Stimulated activated CD4-positive, alpha-beta T cell treated with anti-CD3 and anti-CD28 coated beads, Interleukin-1b, Interleukin-23, amount 100 ng/mL, for 1 hour (primary cell): ENCODE data around the gene TEX19.
"Not testable (repeated sequence)": the region's sequence is repeated elsewhere in the genome, so short reads cannot be mapped to it uniquely, and the experiment has no call there.

Source experiments
- DNase-seq, 2 donors: peaks; one replicate each; pipeline ENCODE4 v3.0.0-alpha.2; 2020; ENCODE audit warnings: low read depth in 2 of 2

The TEX19 gene

DNA sequence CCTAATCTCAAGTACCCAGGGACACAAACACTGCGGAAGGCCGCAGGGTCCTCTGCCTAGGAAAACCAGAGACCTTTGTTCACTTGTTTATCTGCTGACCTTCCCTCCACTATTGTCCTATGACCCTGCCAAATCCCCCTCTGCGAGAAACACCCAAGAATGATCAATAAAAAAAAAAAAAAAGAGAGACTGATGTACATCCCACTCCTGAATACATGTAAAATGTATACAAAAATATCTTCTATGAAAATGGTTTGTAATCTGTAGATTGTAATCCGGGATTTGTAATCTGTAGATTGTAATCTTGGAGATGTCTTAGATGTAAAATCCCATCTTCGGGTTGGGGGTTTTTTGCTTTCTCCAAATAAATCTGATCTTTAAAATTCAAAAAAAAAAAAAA, 18.2 kb downstream of the TEX19 start:
- DNase-seq, result not testable (repeated sequence)

DNA sequence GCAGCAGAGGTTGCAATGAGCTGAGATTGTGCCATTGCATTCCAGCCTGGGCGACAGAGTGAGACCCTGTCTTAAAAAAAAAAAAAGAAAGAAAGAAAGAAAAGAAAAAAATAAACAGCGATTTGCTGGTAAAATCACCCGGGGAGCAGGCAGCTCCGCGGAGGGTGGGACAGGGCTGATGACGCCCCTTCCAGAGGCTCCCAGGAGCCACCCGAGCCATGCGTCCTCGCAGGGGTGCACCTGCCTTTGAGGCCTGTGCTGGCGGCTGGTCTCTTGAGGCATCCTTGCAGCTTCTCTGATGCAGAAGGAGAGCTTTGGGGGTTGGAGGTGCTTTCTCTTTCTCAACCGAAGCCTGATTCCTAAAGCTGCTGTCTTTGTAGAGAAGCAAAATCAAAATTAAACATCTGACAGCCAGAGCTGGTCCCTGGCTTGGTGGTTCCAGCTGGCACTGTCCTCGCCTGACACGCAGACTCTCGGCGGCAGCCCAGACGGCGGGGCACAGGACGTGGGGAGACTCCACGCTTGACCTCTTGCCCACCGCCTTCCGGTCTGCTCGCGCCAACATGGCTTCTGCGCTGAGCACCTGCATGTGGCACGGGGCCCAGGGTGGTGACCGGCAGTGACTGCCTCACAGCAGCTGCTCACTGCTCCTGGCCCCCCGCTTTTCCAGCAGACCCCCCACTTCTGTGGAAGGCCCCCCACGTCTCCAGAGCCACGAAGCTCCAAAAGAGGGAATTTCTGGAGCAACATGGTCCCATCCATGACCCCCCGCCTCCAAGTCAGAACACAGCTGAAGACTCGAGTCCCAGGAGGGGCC, 19.1 kb downstream of the TEX19 start:
- no peak for DNase-seq

DNA sequence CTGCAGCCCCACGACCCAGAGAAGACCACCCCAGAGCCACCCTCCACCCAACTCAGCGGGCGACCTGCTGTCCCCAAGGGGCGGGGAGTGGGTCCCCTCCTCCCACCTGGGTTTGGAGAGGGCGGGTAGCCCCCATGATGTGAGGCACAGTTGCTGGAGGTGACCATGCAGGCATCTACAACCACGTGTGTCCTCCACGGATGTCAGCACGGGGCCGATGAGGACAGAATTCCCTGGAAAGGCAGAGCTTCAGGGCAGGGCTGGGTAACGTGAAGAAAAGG, 19.6 kb downstream of the TEX19 start:
- DNase-seq, result no peak

DNA sequence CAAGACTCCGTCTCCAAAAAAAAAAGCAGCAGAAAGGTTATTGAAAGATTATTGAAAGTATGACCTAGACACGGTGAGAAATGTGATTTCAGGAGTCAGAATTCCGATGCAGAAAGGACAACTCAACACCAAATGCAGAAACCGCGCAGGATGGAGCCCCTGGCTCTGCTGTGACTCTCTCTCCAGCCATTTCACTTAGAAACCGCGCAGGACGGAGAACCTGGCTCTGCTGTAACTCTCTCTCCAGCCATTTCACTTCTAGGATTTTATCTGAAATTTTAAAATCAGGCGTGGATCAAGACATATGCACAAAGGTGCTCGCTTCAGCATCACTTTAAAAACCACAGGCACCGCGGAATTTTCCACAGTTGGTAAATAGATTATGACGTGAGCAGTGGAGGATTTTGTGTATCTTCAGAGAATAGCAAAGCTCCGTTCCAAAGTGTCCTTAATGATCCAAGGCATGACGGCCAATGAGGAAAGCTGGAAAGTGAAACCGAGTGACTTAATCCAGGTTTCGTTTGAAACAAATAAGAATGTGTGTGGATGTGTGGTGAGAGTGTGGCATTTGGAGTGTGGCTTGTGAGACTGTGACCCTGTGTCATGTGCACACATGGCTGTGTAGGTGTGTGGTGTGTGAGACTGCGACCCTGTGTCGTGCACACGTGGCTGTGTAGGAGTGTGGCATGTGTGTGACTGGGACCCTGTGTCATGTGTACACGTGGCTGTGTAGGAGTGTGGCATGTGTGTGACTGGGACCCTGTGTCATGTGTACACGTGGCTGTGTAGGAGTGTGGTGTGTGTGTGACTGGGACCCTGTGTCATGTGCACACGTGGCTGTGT, 22.0 kb downstream of the TEX19 start:
- DNase-seq, result no peak

DNA sequence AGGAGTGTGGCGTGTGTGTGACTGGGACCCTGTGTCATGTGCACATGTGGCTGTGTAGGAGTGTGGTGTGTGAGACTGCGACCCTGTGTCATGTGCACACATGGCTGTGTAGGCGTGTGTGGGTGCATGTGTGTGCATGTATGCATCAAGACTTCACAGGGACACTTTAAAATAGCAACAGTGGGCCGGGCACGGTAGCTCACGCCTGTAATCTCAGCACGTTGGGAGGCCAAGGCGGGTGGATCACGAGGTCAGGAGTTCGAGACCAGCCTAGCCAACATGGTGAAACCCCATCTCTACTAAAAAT, 22.6 kb downstream of the TEX19 start:
- not testable (repeated sequence) for DNase-seq

DNA sequence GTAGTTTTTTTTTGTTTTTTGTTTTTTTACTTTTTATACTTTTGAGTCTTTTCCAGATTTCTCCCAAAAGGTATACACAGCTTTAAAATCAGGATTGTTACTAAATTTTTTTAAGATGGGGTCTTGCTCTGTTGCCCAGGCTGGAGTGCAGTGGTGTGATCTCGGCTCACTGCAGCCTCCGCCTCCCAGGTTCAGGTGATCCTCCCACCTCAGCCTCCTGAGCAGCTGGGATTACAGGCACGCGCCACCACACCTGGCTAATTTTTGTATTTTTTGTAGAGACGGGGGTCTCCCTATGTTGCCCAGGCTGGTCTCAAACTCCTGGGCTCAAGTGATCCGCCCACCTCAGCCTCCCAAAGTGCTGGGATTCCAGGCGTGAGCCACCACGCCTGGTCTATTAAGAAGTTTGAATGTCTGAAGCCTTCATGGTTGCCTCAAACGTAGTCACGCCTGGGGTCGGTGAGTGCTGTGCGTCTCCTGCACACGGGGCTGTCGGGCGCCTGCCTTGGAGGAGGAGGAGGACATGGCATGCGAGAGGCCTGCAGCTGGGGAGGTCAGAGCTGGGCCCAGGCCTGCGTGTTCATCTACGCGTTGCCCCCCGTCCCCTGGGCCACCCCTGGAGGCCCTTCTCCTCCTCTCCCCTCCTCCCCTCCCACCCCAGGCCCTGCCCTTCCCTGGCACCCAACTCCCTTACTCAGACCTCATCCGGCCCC, 23.3 kb downstream of the TEX19 start:
- not testable (repeated sequence) for DNase-seq

DNA sequence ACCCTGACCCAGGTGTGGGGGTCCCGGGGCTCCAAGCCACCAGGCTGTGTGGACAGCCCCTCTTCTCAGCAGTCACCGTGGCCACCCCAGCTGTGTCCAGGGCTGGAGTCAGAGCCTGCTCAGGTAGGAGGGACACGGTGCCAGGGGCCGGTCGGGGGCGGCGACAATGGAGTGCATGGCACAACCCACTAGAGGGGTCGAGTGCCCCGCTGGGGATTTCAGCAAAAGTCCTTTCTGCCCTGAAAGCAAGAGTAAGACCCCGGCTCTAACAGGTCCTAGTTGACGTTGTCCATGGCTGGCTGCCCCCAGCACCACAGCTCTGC, 23.8 kb downstream of the TEX19 start:
- no peak for DNase-seq

DNA sequence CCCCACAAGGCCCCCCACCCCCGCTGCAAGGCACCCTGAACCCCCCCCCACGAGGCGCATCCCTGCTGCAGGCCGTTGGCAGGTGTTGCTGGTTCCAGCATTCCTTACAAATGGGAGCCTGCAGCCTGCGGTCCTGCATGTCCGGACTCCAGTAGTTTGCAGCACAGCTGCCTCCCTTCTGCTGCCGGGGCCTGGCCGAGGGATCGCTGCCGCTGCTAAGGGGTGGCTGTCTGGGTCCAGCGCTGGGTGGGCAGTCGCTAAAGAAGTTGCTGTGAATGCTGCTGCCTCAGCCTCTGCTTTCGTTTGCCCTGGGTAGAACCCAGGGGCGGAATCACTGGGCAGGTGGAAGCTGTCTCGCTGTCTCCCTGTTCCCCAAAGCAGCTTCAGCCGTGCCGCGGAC, 24.4 kb downstream of the TEX19 start:
- no peak for DNase-seq

DNA sequence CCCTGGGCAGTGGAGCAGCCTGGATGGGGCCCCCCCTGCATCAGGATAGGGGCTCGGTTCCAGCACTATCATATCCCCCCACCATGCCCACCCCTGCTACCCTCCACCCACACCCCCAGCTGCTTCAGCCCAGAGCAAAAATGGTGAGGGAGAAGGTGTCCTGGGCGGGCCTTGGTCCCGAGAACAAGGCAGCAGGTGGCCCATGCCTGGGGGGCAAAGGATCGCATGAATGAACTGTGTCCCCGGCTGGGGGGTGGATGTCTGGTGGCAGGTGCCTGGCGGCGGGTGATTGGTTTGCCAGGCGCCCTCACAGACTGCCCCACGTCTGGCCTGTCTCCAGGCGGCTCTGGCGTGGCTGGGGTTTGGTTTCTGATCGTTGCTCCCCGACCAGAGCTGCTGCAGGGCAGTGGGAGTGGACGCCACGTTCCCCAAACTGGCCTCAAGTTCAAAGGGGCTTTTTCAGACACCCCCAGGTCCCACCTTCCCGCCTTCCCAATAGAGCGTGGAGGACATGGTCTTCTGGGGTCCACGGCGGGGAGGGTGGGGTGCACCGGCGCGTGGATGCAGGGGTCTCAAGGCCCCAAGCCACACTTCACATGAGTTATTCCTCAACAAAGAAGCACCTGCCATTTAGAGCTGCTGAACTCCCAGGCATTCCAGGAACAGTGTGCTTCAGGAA, 25.1 kb downstream of the TEX19 start:
- no peak for DNase-seq

DNA sequence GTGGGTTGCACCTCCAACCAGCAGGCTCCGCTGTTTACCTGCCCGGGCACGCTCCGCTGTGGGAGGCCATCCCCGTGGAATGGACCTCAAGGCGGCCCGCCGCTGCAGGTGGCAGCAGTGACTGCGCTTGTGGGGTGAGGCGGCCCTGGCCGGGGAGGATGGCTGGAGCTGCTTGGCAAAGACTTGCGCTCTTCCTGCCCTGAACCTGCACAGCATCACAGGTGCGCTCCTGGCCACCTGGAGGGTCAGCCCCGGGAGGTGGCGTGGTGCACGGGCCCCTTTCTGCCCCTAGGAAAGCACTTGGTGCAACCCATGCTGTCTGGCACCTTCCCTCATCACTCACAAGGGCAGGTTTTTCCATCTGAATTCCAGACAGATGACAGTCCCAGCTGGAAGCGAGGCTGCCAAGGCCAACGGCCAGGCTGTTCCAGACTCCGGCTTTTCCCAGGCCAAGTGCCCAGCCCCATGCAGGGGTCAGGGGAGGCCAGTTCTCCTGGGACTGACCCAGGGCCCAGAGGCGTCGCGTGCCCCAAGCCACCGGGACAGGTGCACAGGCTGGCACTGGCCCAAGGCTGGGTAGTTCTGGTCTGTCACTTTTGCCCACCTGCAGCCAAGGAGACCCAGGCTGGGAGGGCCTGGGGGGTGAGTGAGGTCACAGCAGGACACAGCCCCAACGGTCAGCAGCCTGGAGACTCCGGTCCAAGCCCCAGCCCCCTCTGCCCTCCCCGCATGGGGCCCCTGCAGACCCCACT, 25.9 kb downstream of the TEX19 start:
- DNase-seq, result no peak

DNA sequence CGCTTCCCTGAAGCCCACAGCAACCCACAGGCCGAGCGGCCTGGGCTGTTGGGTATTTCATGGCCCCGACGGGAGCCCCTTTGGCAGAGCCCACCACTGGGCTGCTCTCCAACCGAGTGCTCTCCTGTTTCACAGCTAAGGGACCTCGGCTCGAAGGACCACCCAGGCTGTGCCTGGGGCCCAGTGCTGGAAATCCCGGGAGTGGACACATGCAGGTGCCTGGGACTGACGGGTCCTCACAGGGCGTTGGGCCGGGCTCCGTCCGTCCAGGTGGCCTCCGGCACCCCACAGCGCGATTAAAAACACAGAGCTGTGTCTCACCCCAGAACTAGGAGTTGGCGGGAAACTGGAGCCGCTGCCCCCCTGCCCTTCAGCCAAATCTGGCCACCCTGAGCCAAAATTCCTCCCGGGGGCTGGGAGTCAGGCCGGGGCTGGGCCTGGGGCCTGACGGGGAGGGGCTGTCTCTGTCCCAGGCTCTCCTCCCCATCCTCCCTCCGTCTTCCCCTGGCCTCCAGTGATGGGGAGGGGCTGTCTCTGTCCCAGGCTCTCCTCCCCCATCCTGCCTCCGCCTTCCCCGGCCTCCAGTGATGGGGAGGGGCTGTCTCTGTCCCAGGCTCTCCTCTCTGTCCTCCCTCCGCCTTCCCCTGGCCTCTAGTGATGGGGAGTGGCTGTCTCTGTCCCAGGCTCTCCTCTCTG, 26.7 kb downstream of the TEX19 start:
- DNase-seq, result no peak

DNA sequence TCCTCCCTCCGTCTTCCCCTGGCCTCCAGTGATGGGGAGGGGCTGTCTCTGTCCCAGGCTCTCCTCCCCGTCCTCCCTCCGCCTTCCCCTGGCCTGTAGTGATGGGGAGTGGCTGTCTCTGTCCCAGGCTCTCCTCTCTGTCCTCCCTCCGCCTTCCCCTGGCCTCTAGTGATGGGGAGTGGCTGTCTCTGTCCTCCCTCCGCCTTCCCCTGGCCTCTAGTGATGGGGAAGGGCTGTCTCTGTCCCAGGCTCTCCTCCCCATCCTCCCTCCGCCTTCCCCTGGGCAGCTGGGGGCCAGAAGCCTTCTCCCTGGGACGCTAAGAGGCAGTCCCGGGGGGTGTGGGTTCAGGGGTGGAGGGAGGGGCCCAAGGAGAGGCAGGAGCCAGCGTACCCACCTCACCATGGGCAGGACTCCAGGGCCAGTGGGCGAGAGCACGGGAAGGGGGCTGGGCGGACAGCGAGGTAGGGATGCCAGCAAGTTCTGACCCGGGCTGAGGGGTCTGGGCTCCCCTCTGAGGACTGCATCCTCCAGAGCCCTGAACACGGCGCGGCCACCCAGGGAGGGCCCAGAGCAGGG, 27.3 kb downstream of the TEX19 start:
- DNase-seq, result no peak

DNA sequence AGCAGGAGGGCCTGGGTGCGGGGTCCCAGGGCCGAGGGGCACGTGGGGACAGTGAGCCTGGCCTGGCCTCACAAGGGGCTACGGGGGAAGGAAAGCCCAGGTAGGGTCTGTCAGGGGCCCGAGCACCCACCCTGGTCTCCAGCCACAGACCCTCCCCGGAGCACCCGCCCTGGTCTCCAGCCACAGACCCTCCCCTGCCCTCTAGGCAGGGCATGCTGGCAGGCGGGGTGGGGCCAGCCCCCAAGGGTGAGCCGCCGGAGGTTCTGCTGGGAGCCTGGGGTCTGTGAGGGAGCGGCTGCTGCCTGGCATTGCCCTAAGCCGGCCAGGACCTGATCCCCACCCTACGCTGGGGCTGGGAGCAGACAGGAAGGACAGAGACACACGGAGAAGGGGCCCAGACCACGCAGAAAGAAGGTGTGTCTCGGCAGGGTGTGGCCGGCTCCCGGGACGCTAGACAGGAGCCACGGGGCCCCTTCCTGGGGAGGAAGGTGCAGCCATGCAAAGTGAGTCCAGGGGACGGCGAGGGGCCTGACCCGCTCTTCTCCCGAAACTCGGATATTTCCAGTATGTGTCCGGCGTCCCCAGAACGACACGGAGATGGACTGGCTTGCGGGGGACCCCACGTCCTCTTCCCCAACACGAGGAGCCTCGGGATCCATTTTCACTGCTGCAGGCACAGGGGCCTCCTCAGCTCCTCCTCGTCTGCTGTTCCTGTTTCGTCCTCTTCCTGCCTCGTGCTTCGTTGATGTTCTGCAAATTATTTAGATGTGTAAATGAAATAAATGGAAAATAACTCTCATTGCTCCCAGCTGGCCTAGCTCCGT, 28.0 kb downstream of the TEX19 start:
- no peak for DNase-seq

DNA sequence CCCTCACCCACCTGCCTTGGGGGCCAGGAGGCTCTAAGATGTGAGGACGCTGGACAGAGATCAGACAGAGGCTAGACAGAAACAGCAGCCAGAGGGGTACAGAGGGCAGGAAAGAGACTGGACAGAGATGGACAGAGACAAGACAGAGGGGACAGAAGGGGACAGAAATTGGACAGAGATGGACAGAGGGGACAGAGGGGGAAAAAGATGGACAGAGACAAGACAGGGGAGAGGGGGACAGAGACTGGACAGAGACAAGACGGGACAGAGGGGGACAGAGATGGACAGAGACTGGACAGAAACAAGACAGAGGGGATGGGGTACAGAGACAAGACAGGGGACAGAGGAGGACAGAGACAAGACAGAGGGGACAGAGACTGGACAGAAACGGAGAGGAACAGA, 28.7 kb downstream of the TEX19 start:
- DNase-seq, result no peak

DNA sequence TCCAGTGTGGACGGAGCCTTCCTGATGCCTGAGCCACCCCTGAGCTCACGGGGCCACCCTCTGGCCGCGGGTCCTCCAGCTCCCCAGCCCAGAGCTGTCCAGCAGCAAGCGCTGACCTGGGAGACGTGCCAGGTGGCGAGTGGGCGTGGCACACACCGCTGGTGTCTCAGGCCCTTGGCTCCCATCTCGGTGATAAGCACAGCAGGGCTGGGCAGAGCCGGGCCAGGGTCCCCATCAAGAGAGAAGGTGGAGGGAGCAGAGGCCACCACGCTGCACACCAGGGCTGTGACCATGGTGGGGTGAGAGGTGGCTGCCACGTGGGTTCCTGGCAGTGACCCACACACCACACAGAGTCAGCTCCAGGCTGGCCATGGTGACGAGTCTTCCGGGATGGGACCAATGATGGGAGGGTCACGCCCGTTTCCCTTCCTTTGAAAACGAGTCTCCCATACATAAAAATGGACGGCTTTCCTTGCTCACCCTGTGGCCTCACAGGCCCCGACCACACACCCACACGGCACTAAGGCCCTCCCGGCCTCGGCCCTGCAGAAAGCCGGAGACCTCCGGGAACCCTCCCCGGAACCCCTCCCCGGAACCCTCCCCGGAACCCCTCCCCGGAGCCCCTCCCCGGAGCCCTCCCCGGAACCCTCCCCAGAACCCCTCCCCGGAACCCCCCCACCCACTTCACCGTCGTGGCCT, 29.3 kb downstream of the TEX19 start:
- no peak for DNase-seq

DNA sequence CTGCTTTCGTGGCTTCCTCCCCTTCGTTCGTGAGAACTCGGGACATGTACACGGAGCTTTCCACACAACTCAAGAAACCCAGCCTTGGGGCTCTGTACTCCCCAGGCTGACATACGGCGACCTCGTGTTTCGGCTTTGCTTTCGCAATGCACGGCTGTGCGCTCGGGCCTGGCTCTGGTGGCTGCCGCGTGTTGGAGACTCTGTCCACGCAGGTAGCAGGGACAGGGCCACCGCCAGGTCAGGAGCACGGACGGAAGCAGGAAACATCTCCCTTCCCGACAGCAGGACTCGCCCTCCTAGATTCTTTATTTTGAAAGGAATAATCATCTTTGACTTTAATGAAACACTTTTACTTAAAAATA, 29.9 kb downstream of the TEX19 start:
- DNase-seq, result no peak

DNA sequence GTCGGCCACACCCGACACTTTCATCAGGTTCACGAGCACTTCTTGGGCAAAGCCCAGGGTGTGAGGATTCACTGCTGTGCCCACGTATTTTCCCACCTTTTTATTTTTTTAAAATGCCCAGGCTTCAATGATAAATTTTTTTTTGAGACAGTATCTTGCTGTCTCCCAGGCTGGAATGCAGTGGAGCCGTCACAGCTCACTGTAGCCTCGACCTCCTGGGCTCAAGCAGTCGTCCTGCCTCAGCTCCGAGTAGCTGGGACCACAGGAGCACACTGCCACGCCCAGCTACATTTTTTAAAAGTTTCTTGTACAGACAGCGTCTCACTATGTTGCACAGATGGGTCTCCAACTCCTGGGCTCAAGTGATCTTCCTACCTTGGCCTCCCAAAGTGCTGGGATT, 30.3 kb downstream of the TEX19 start:
- no peak for DNase-seq

DNA sequence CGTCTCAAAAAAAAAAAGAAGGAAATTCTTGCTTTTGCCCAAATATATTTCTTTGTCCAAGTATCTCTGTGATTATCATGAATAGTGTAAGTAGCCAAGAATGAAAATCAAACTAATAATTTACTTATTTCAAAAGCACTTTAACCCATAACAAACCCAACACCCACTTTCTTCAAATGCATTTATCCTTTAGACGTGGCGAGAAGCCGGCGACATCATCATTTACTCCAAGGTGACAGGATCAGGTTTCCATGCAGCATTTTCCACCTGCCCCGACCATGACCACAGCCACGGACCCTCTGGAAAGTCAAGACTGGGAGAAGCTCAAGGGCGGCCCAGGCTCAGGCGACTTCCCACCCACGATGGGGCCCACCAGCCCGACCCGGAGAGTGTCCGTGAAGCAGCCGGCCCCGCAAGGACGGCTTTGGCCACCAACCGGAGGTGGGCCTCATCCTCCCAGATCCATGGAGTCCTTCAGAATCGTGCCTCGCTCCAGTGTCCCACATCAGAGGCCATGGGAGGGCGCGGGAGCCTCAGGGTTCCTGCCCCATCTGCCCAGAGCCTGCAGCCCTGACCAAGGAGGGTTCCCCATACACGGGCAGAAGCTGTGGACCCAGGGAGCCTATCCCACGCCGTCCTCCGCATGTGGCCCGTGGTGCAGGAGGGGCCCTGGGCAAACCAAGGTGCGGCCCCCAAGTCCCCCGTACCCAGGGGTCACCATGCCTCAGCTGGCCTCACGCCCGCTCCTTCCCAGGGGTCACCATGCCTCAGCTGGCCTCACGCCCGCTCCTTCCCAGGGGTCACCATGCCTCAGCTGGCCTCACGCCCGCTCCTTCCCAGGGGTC, 31.2 kb downstream of the TEX19 start:
- no peak for DNase-seq
